ENCODE data around the gene PGS1.

The PGS1 gene

DNA sequence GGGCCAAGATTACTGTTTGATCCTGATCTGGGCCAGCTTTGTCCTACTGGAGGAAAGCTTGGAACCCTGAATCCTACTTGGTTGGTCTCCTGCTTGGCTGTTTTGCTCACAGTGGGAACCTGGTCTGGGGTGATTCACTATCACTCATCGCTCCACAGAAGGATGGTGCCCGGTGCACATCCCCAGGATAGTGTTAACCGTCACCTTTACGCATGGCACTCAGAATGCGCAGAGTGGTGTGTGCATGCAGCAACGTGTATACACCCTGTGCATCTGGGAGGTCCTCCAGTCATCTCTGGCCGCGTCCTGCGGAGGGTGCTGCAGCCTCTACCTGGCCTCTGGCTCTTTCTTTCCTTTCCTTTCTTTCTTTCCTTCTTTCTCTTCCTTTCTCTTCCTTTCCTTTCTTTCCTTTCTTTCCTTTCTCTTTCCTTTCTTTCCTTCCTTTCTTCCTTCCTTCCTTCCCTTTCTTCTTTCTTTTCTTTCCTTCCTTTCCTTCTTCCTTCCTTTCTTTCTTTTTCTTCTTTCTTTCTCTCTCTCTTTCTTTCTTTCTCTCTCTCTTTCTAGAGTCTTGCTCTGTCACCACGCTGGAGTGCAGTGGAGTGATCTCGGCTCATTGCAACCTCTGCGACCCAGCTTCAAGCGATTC is 31.7 kb upstream of the PGS1 start:
- no peak for FAIRE-seq

- FAIRE-seq: no peak
These were observed 31.0 kb upstream of the PGS1 start for GRCh38 chr17:78347453-78347852.

GRCh38 chr17:78348055-78348770 is 30.2 kb upstream of the PGS1 start:
- no peak for FAIRE-seq

DNA sequence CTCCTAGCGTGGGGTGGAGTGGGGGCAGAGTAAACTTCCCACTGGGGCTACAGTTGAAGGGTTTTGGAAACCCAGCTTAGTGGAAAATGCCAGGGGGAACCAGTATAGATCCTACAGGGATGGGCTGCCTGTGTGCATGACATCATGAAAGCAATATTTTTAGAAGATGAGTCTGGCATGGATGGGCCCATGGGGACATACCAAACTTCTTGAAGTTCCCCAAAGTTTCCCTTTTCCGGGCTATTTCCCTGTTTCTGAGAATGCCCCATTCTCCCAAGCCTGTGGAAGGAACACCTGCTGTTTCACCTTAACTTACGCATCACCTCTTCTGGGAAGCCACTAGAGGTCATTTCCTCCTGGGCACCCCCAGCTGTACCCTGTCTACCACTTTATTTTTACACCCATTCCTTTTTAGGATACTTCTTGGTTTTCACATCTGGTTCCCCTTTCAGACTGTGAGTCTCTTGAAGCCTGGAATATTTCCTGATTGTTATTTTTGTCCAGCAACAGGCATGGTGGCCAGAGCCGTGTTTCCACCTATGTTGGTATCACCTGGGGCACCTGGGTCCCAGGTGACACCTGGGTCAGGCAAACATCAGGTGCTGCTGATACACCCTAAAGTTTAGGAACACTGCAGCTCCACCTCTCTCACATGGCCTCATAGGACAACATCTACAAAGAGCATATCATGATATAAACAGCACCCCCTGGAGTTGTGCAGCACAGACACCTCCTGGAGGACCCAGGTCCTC is 28.4 kb upstream of the PGS1 start:
- FAIRE-seq: no peak

GRCh38 chr17:78351449-78352006 is 26.9 kb upstream of the PGS1 start:
- peak; percentile 95 for FAIRE-seq

DNA sequence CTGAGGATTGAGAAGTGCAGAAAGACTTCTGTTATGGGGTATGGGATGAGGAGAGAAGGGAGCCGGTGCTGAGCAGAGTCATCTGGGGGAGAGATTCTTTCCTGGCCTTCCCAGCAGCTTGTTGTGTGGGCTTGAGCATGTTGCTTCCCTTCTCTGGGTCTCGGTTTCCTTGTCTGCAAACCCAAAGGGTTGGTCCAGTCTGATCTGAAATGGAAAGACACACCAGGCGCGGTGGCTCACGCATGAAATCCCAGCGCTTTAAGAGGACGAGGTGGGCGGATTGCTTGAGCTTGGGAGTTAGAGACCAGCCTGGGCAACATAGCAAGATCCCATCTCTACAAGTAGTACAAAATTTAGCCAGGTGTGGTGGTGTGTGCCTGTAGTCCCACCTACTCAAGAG is 24.6 kb upstream of the PGS1 start:
- no peak for FAIRE-seq

DNA sequence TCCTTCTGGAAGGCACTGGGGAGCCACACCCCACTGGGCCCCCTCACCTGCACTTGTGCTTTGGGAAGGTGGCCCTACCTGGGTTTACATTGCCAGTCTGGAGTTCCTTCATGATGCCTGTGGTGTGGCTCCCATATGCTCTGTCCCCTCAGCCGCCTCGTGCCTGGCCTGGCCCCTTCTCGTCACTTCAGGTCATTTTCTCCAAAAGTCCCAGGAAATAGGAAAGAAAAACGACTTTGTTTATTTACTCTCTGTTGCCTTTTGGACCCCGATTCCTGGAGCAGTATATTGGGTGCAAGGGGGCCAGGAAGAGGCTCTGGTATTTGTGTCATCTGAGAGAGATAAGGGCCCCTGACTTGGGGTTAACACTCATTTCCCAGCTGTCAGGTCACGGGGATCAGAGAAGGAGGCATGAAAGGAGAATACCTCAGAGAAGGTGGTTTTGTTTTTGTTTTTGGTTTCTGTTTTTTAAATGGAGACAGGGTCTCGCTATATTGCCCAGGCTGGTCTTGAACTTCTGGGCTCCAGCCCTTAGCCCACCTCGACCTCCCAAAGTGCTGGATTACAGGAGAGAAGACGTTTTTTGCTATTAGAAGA is 23.3 kb upstream of the PGS1 start:
- no peak for FAIRE-seq

GRCh38 chr17:78355701-78356100 is 22.7 kb upstream of the PGS1 start:
- FAIRE-seq: no peak

GRCh38 chr17:78356101-78356713 is 22.2 kb upstream of the PGS1 start:
- FAIRE-seq: peak; percentile 92

DNA sequence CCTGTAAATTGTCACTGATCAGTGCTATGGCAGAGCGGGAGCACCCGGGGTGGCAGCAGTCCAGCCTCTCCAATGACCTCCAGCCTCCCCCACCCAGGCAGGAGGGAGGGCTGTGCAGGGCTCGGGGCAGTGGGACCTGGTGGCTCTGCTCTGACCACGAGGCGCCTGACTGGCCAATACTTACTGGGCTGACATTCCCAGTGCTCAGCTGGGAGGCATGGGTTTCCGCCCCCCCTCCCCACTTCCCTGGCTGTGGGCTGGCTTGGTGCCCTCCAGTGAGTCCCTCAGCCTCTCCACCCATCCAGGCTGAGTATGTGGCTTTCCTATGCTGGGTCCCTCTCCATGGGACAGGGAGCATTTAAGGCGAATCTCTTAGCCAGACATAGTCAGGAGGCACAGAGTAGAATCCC is 21.3 kb upstream of the PGS1 start:
- no peak for FAIRE-seq

- FAIRE-seq: no peak
These were observed 20.5 kb upstream of the PGS1 start for GRCh38 chr17:78357672-78358537.

- no peak for FAIRE-seq
These were observed 19.7 kb upstream of the PGS1 start for GRCh38 chr17:78358538-78359320.

DNA sequence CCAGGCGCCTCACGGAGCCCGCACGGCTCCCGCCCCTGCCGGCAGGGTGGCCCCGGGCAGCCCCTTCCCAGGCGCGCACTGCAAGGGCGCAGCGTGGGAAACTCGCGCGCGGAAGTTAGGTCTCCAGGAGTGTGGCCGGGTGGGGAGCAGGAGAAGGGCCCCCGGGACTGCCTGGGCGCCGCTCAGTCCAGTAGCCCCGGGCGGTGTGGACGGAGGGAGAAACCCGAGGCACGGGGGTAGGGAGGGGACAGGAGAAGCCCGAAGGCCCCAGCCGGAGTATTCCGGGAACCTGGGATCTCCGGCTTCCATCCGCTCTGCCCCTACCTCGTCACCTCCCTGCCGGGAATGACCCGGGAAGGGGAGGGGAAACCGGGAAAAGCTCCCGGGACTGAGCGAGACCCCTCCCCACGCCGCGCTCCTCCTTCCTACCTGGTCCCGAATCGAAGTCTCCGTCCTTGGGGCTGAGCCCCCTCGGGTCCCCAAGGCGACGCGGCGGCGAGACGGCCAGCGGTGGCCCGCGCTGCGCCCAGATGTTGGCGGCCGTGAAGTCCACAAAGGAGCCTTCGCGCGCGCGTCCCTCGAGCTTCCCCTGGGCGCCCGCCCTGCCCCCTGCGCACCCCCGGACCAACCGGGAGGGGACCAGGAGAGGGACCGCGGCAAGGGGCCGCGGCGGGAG is 19.0 kb upstream of the PGS1 start:
- no peak for FAIRE-seq

- no peak for FAIRE-seq
These were observed 18.5 kb upstream of the PGS1 start, which contains the start of gene SOCS3 for GRCh38 chr17:78359997-78360370. Gene SOCS3 (minus strand): TSS chr17:78360077. CDS start chr17:78359095, 982 bp downstream.

DNA sequence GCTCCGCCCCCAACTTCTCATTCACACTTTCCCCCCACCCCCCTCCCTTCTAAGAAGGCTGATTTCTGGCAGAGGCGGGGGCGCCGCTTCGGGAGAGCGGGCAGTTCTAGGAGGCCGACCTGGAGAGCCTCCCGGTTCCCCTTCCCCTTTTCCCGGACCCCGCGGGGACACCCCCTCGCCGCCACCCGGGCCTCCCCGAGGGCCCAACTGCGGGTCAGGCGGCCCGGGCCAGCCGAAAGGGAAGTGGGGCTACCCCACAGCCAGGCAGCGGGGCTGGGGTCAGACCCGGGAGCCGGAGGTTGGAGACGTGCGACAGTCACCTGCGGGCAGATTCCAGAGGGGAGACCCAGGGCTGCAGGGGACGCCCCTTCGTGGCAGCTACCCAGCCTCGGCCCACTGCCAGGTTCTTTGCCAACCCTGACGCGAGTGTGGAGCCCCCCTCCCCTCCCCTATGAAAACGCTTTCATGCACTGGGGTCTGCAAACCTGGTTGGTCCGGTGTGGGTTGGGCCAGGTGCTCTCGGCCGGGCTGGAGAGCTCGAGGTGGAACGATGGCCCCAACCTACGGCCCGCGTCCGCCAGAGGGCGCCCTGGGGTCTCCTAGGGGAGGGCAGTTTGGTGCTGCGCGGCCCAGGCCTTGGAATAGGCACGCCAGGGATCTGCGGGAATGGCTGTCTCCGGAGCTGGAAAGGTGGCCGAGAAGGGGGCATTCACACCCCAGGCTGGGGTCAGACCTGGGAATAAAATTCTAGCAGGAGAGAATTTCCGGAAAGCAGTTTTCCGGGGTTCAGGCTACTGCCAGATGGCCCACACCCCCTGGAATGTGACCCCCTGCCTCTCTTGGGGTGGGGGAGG is 17.9 kb upstream of the PGS1 start:
- FAIRE-seq: peak; percentile 19

GRCh38 chr17:78361225-78361701 is 17.2 kb upstream of the PGS1 start:
- no peak for FAIRE-seq

DNA sequence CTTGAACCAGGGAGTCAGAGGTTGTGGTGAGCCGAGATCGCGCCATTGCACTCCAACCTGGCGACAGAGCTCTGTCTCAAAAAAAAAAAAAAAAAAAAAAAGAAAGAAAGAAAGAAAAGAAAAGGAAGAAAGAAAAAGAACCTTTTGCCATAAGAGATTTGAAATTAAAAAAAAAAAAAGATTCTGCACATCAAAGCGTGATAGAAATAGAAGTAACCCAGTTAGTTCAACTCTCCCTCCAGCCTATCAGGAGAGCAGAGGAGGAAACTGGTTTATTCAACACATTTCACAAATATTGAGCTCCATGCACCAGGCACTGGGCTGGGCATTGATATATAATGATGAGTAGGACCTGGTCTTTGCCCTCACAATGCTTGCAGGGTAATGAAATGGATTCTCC is 16.2 kb upstream of the PGS1 start:
- FAIRE-seq: no peak

DNA sequence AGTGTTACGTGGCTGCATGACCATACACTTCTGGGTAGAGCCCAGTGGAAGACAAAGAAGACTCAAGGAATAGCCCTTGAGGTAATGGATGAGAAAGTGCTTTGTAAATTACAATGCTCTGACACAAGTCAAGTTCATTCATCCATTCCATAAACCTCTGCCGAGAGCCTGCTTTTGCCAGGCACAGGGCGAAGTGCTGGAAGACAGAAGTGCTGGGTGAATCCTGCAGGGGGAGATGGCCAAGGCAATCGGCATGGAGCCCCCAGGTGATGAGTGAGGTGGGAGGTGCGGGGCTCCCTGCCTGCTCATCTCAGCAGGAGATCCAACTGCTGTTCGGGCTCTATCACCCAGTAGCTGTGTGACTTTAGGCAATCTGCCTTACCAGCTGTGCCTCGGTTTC is 15.8 kb upstream of the PGS1 start:
- FAIRE-seq: no peak
